PC-9 (cell line): ENCODE measurements around the gene DRGX.

Experiments
- EZH2 ChIP-seq: fragments of 200-600 bp; sonication (generic); IDR thresholded peaks from 2 replicates; pipeline ENCODE4 v1.8.0; 2017; ENCODE audit warnings: antibody characterized with exemption, low read depth
- TF ChIP-seq, protein P1 (sequence below): fragments of 200-600 bp; sonication (generic); conservative IDR thresholded peaks from 2 replicates; pipeline ENCODE4 v1.6.1; 2017; ENCODE audit warnings: mixed run types, antibody characterized with exemption, mild to moderate bottlenecking, moderate library complexity

DNA sequence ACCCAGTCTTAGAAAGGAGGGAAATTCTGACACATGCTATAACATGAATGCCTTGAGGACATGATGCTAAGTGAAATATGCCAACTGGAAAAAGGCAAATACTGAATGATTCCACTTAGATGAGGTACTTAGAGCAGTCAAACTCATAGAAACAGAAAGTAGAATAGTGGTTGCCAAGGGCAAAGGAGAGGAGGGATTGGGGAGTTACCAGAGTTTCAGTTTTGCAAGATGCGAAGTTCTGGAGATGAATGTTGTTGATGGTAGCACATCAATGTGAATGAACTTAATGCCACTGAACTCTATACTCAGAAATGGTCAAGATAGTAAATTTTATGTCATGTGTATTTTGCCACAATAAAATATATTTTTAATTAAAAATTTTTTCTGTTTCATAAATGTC lies 38.9 kb downstream of the DRGX start:
- TF ChIP-seq, protein P1, sequence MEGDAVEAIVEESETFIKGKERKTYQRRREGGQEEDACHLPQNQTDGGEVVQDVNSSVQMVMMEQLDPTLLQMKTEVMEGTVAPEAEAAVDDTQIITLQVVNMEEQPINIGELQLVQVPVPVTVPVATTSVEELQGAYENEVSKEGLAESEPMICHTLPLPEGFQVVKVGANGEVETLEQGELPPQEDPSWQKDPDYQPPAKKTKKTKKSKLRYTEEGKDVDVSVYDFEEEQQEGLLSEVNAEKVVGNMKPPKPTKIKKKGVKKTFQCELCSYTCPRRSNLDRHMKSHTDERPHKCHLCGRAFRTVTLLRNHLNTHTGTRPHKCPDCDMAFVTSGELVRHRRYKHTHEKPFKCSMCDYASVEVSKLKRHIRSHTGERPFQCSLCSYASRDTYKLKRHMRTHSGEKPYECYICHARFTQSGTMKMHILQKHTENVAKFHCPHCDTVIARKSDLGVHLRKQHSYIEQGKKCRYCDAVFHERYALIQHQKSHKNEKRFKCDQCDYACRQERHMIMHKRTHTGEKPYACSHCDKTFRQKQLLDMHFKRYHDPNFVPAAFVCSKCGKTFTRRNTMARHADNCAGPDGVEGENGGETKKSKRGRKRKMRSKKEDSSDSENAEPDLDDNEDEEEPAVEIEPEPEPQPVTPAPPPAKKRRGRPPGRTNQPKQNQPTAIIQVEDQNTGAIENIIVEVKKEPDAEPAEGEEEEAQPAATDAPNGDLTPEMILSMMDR = no peak
- TF ChIP-seq EZH2 = no peak
